ENCODE data around the gene PLCL1.

PLCL1 gene

DNA sequence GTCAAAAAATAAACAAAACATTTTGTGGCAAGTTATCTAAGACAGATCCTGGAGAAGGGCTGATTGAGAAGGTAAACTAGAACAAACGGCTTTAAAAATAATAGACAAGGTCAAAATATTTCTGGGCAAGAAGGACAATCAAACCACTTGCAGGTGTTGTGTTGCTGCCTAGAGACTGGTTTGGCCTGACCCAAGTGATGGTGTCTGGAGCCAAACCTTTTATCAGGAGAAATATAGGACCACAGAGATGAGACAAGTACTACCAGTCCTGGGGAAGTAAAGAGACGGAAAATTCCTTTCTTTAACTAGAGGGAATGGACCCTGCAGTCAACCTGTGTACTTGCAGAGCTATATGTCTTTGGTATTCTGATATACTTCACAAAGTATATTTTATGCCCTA lies 44.2 kb downstream of the PLCL1 start:
- Histone ChIP-seq H3K27ac (no peak overlapping the region), H3K4me3 (no peak overlapping the region)

DNA sequence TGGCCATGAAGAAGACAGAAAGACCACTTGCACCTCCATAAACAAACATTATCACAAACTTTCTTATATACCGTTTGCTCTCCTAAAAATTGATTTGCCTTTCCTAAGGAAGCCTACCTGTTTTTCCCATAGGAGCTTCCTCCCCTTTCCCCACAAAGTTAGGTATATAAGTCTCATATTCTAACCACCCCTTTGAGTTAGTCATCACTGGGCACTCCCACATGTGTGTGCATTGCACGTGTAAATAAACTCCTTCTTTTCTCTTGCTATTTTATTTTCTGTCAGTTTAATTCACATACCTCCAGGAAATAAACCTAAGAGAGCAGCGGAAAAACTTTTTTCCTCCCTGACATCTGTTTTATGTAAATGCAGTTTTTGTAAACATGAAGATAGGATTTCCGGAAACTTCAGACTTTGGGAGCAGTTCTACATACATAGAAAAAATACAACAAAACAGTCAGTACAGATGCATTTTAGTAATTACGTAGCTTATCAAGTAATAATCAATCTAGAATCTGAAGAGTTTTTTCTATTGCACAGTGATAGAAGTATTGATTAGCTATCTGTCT lies 46.6 kb downstream of the PLCL1 start:
- Histone ChIP-seq H3K4me3 (no peak overlapping the region), H3K27ac (no peak overlapping the region)

DNA sequence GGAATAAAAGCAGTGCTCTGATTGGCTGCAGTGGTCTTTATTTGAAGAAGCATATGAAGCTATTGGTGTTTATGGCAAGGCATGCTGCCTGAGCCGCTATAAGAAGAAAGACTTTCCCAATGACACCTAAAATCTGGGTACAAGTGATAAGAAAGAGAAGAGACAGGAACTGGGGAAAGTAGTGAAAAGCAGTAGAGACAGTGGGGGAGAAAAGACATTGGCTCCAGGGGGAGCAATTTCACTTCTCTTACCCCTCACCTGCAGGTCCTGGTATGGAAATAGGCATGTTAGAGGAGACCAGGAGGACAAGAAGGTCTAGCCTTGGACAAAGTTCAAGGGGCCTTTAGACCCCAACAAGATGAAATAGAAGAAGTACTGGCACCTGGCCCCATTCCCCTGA lies 47.1 kb downstream of the PLCL1 start:
- H3K4me3 ChIP-seq, result no peak overlapping the region
- H3K27ac ChIP-seq, result no peak overlapping the region

- Histone ChIP-seq H3K4me3 (no peak overlapping the region), H3K27ac (no peak overlapping the region)
These were observed 47.7 kb downstream of the PLCL1 start for GRCh38 chr2:197852108-197852507.

GRCh38 chr2:197853549-197853948 lies 49.2 kb downstream of the PLCL1 start:
- Histone ChIP-seq H3K27ac (no peak overlapping the region), H3K4me3 (no peak overlapping the region)

GRCh38 chr2:197857476-197858107 lies 53.2 kb downstream of the PLCL1 start:
- Histone ChIP-seq H3K27ac (no peak overlapping the region), H3K4me3 (no peak overlapping the region)

GRCh38 chr2:197858607-197859140 lies 54.3 kb downstream of the PLCL1 start:
- Histone ChIP-seq H3K4me3 (no peak overlapping the region), H3K27ac (no peak overlapping the region)

DNA sequence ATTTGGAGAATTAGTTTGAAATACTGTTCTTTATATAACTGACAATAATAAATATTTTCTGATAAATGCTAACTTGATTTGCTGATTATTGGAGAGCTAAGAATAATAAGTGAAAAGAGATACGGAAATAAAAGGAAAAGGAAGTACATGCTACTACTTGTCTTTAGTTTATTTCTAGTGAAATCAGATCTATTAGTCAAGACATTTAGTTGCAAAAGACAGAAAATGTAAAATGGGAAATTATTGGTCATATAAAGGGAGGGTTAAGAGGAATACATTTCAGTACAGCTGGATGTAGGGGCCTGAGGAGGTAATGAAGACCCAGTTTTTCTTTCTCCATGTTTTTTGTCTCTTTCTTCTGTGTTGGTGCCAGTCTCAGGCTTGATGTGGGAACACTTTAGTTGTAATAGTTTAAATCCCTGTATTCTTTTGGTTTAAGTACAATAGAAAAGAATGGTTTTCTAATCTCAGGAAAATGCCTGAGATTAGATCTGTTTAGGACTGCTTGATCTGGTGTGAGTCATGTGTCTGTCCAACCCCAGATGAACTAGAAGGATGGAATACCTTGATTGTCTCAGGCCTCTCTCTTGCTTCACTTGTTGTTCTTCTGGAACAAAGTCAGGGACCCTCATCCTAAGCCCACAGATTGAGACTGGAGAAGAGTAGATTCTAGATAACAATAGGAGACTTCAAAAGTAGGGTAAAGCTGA lies 58.0 kb downstream of the PLCL1 start:
- no peak overlapping the region for H3K4me3 ChIP-seq
- no peak overlapping the region for H3K27ac ChIP-seq

DNA sequence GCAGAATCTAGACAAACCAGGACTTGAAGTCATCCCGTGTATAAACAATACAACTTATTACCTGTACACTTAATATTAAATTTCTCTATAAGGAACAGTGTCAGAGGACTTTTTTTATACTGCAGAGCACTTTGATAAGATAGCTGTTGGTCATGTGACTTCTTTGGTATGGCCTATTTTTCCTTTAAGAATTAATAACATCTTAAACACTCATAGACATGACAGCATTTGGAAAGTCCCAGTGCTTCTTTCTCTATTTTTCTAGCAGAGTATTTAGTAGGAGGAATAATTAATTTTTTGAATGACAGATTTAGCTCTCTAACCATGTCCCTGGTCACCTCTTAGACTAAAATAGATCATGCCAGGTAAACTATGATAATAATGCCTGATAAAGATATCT lies 59.4 kb downstream of the PLCL1 start:
- Histone ChIP-seq H3K4me3 (no peak overlapping the region), H3K27ac (no peak overlapping the region)

GRCh38 chr2:197866455-197866854 lies 62.1 kb downstream of the PLCL1 start:
- H3K27ac ChIP-seq, result no peak overlapping the region

DNA sequence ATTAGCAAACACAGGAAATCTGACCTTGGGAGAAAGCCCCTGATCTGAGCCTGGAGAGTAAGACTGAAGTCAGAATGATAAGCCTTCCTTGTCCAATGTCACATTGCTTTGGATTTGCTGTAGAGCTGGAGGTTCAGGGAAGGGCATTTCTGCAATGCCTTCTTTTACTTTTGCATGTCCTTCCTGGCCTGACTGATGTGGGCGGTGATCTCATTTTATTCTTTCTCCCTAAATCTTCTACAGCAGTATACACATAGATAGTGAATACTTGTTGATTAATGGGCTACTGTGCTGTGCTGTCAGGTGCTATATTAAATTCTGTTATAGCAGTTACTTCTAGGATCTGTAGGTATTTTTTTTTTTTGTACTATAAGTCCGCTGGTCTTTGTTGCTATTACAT lies 62.6 kb downstream of the PLCL1 start:
- Histone ChIP-seq H3K27ac (no peak overlapping the region), H3K4me3 (no peak overlapping the region)

More at GRCh38 chr2:197866455-197866854, 62.1 kb downstream of the PLCL1 start:
- no peak overlapping the region for H3K4me3 ChIP-seq

GRCh38 chr2:197867624-197868023 lies 63.2 kb downstream of the PLCL1 start:
- Histone ChIP-seq H3K4me3 (no peak overlapping the region), H3K27ac (no peak overlapping the region)

- no peak overlapping the region for H3K4me3 ChIP-seq
- H3K27ac ChIP-seq, result peak overlapping the region in 3 of 21 experiments; percentile 8 to 36 (median 11)
These were observed 63.8 kb downstream of the PLCL1 start for GRCh38 chr2:197868206-197868605.

GRCh38 chr2:197869041-197869440 lies 64.6 kb downstream of the PLCL1 start:
- Histone ChIP-seq H3K27ac (peak overlapping the region in 4 of 21 experiments; percentile 8 to 38 (median 24)), H3K4me3 (no peak overlapping the region)

DNA sequence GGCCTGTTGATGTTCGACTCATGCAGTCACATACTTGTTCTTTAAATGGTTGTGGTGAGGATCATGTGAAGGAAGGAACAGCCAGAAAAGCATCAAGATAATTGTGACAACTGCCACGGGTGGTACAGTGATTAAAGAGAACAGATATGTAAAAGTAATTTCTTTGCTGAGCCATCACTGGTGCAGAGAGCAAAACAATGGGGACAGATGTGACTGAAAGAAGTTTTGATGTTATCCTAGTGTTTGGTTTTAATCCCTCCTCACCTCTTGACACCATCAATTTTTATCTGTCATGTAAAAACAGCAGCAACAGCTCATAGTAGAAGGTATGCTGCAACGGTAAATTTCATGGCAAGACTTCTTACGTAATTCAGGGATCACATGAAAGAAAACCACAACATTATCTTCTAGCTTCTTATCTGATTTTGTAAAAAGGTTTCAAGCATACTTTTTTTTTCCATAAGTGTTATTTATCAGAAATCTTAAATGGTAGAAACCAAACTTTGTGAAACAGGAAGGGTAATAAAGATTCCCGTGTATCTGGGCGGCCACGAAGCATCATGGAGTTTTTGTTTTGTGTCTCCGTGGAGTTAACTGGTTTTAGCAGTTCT lies 65.2 kb downstream of the PLCL1 start:
- peak overlapping the region in 4 of 21 experiments; percentile 8 to 38 (median 24) for H3K27ac ChIP-seq
- H3K4me3 ChIP-seq, result no peak overlapping the region

- no peak overlapping the region for H3K4me3 ChIP-seq
- peak overlapping the region in 2 of 21 experiments; percentile 11 to 36 for H3K27ac ChIP-seq
These were observed 65.7 kb downstream of the PLCL1 start for GRCh38 chr2:197870137-197870536.

DNA sequence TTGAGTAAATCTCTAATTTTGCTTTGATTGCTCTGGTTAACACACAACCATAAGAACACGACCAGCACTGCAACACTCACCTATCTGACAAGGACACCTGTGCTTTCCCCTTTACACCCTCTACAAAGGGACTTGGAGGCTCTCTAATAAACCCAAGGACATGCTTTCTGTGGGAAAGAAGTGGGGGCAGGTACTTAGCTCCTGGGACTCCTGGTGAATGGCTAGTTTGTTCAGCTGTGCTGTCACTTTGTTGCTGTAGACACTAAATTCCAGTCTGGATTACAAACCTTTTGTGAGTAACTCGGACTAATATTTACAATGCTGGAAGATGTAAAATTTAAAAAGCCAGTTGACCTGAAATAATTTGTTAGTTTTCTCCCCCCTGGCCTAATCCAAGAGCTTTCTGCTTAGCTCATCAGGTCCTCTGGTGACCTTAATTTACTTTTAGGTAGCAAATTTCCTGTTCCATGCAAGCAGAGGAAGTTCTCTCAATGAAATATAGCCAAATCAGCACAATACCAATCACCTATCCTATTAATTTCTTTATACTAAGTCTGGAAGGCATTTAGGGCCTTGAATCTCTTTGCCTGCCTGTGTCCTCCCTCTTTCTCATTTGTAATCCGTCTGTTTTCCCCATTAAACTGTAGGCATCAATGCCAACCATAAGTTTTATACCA lies 67.5 kb downstream of the PLCL1 start:
- Histone ChIP-seq H3K27ac (no peak overlapping the region), H3K4me3 (no peak overlapping the region)

DNA sequence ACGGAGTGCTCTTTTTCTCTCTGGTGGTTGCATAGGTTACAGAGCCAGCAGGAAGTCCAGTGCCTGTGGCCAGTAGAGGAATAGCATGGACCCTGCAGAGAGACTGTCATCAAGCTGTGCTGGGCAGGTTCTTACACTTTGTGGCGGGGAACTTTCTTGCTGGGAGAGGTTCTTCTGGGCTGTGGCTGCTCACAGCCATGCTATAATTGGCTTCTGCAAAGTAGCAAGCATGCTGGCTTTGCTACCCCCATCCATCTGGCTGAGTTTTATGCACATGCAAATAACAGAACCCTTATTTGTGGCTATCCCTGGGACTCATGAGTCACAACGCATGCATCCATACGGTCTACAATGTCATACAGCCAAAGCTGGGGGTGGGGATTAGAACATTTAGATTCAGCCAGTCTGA lies 68.9 kb downstream of the PLCL1 start:
- no peak overlapping the region for H3K27ac ChIP-seq
- no peak overlapping the region for H3K4me3 ChIP-seq

DNA sequence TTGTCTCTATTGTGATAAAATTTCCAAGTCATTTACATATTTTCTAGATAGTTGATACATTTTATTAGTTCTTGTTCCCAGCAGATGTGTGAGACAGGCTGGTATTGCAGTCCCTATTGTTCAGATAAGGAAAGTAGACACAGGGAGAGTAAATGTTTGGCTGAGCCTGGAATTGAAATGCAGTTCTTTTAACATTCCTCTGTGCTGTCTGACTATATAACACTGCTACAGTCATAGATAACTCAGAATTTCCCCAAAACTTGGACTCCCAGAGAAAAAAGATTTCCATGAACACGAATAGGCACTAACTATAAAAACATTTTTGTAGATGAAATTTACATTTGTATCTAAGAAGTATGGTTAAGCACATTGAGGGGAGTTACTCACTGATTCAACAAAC lies 71.4 kb downstream of the PLCL1 start:
- Histone ChIP-seq H3K4me3 (no peak overlapping the region), H3K27ac (no peak overlapping the region)

DNA sequence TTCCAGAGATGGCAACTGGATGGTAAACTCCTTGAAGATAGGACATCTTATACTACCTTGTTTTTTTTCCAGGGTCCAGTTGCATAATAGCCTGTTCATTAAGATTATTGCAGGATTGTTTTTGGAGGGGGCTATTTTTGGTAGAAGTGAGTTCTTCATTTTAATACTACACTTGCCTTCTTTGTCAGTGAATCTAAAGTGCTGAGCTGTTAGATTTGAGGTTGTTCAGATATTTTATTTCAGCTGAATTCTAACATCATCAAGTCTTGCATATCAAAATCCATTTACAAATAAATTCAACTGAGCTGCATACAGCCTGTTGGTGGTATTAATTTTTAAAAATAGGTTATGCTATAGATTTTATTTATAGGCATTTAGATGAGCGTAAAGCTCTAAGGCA lies 72.1 kb downstream of the PLCL1 start:
- Histone ChIP-seq H3K4me3 (no peak overlapping the region), H3K27ac (no peak overlapping the region)
